Measurements from ENCODE around the gene SH3BP5. TPM values are rescaled to one million over a fixed set of nuclear protein-coding genes. Genes with fewer than 3 reads are reported as not detected.

The SH3BP5 gene
- total RNA-seq, 1 experiment from 2014 or later: 13.9 TPM

DNA sequence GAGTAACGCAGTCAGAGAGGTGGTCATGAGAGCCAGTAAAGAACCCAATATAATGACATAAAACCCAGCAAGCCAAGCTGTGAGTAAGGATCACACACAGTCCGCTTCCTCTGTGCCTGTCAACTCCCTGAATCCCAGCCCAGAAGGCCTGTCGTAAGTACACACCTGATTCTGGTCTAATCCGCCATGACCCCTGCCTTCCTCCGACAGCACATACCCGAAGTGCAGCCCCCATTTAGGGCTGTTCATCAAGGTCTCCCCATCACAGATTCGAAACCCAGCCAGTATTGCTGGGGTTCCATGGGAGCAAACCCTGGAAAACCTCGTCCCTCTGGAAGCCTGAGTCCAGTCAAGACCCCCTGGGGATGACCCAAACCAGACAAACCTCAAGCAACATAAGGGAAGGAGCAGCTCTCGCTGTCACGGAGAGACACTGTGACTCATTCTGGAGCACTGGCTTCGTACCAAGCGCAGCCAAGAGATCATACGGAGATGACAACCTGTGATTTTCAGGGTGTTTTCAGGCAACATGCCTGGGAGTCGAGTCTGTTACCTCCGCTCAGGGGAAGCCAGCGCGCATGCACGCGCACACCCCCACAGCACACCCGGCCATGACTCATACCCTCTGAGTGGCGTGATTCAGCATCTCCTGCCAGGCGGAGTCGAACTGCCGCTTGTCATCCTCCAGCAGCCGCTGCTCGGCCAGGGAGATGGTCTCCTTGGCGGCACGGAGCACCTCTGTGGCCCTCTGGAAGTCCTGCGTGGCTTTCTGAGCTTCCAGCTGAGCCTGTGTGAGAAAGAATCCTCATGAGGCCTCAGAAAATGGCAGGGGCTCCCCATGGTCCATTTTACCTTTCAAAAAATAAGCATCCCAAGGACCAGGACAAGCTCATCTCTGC, 63.0 kb downstream of the SH3BP5 start (continued):
- no peak for TF ChIP-seq REST (IDR thresholded peaks at IDR 0.05; ENCODE audit: low read depth)
- TF ChIP-seq, protein P1, sequence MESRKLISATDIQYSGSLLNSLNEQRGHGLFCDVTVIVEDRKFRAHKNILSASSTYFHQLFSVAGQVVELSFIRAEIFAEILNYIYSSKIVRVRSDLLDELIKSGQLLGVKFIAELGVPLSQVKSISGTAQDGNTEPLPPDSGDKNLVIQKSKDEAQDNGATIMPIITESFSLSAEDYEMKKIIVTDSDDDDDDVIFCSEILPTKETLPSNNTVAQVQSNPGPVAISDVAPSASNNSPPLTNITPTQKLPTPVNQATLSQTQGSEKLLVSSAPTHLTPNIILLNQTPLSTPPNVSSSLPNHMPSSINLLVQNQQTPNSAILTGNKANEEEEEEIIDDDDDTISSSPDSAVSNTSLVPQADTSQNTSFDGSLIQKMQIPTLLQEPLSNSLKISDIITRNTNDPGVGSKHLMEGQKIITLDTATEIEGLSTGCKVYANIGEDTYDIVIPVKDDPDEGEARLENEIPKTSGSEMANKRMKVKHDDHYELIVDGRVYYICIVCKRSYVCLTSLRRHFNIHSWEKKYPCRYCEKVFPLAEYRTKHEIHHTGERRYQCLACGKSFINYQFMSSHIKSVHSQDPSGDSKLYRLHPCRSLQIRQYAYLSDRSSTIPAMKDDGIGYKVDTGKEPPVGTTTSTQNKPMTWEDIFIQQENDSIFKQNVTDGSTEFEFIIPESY (IDR thresholded peaks at IDR 0.05; ENCODE audit: extremely low read depth, insufficient replicate concordance, low read length): peak; percentile 22
- TF ChIP-seq EZH2phosphoT487 (IDR thresholded peaks at IDR 0.05; ENCODE audit: borderline replicate concordance): no peak
- no peak for TF ChIP-seq POLR2A (IDR thresholded peaks at IDR 0.05; ENCODE audit: borderline replicate concordance, extremely low read depth, insufficient read depth, insufficient read length)
- TF ChIP-seq YY1 (IDR thresholded peaks at IDR 0.05; ENCODE audit: extremely low read depth, insufficient replicate concordance, low read depth, low read length): no peak
